ENCODE data around the gene GPR26.

DNA sequence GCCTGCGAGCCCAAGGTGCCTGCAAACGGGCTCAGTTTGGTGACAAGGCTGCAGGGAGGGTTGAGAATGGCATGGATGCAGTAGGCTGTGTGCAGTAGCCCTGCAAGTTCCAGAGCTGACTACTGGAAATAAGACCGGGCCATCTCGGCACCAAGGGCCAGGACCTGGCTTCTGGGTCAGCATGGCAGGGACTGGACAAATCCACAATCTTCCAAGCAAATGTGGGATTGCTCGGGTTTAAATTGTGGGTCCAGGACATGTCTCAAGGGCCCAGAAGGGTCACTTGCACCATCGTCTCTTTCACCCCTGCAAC lies 78.0 kb downstream of the GPR26 start:
- TF ChIP-seq, protein P1, sequence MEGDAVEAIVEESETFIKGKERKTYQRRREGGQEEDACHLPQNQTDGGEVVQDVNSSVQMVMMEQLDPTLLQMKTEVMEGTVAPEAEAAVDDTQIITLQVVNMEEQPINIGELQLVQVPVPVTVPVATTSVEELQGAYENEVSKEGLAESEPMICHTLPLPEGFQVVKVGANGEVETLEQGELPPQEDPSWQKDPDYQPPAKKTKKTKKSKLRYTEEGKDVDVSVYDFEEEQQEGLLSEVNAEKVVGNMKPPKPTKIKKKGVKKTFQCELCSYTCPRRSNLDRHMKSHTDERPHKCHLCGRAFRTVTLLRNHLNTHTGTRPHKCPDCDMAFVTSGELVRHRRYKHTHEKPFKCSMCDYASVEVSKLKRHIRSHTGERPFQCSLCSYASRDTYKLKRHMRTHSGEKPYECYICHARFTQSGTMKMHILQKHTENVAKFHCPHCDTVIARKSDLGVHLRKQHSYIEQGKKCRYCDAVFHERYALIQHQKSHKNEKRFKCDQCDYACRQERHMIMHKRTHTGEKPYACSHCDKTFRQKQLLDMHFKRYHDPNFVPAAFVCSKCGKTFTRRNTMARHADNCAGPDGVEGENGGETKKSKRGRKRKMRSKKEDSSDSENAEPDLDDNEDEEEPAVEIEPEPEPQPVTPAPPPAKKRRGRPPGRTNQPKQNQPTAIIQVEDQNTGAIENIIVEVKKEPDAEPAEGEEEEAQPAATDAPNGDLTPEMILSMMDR (IDR thresholded peaks at IDR 0.05), result no peak
- TF ChIP-seq POLR2A (IDR thresholded peaks at IDR 0.05), result no peak
